Left colon (tissue), 2 donors: ENCODE measurements around the gene CCL14. TPM values are rescaled to one million over a fixed set of nuclear protein-coding genes. Genes with fewer than 3 reads are reported as not detected.
"Not testable (repeated sequence)": the region's sequence is repeated elsewhere in the genome, so short reads cannot be mapped to it uniquely, and the experiment has no call there.

Source experiments
- ATAC-seq: fragments of 200-7000 bp; cut with Tn5 transposase; one replicate; pipeline ENCODE4 v1.9.1; 2020; ENCODE audit warnings: mild to moderate bottlenecking, moderate library complexity
- DNase-seq, 2 donors: peaks; one replicate each; pipeline ENCODE4 v3.0.0-alpha.2; 2020
- intact Hi-C, 2 donors: fragments of 100-400 bp; cut with DNase I in 1 of 2; cut with micrococcal nuclease in 1 of 2; formaldehyde crosslinking; loops; one replicate each; pipeline versions ENCODE4 v1.11.2 to v1.14.0; 2022; cut with DNase I, micrococcal nuclease
- total RNA-seq, 2 donors: library from RNA; stranded (reverse); fragmentation: NEBNext Ultra II Directional; extraction: Animal tissue kit (Norgen Biotek cat#: 25700); gene quantifications; one replicate each; pipeline ENCODE4 v1.2.1, GENCODE V29; 2021
- donor health status: DM: no; HTN: no; CAD: no.
- donor health status: DM: yes; HTN: yes; CAD: no.

Gene CCL14
- total RNA-seq, 2 donors from 2014 or later, result 2.3 to 4.3 TPM

GRCh38 chr17:35998018-35998545 is 11.6 kb upstream of the CCL14 start:
- DNase-seq, result no peak
- ATAC-seq, result no peak
- intact Hi-C loops, result no loop called here

GRCh38 chr17:35995346-35995745 is 8.8 kb upstream of the CCL14 start:
- DNase-seq, ATAC-seq, intact Hi-C loops: not testable (repeated sequence)

- DNase-seq (no peak), ATAC-seq (peak; percentile 58)
- intact Hi-C loops, result no loop called here
Observed at GRCh38 chr17:35991075-35991474, 4.5 kb upstream of the CCL14 start.

GRCh38 chr17:35988164-35988563 is 1.6 kb upstream of the CCL14 start:
- ATAC-seq (peak; percentile 59), DNase-seq (no peak)

GRCh38 chr17:35984140-35984539 is 2.4 kb downstream of the CCL14 start:
- no peak for ATAC-seq
- DNase-seq, result no peak
- intact Hi-C loops, result no loop called here

More at GRCh38 chr17:35988164-35988563, 1.6 kb upstream of the CCL14 start:
- intact Hi-C loops, result no loop called here

- intact Hi-C loops, result no loop called here
- peak; percentile 8 for ATAC-seq
- DNase-seq, result no peak
Observed at GRCh38 chr17:35982409-35983191, 3.9 kb downstream of the CCL14 start.

GRCh38 chr17:35981908-35982330 is 4.6 kb downstream of the CCL14 start:
- peak; percentile 60 for ATAC-seq
- intact Hi-C loops, result no loop called here
- no peak for DNase-seq

- DNase-seq, result no peak
- ATAC-seq, result no peak
- intact Hi-C loops, result no loop called here
Observed at GRCh38 chr17:35981246-35981645, 5.3 kb downstream of the CCL14 start, which contains the start of gene CCL16. Gene CCL16, minus strand, starts transcription at chr17:35981497. Its CDS starts 77 bp downstream, at chr17:35981420.

- ATAC-seq (no peak), DNase-seq (no peak)
- intact Hi-C loops, result no loop called here
Observed at GRCh38 chr17:35978346-35978745, 8.2 kb downstream of the CCL14 start.

- intact Hi-C loops, result no loop called here
- DNase-seq, result no peak
- ATAC-seq, result no peak
Observed at GRCh38 chr17:35977509-35977908, 9.0 kb downstream of the CCL14 start.

GRCh38 chr17:35973333-35974260 is 12.9 kb downstream of the CCL14 start:
- intact Hi-C loops, result no loop called here
- ATAC-seq (peak; percentile 31), DNase-seq (no peak)

GRCh38 chr17:35972945-35973332 is 13.6 kb downstream of the CCL14 start:
- no peak for DNase-seq
- peak; percentile 33 for ATAC-seq
- intact Hi-C loops, result no loop called here

GRCh38 chr17:35972535-35972934 is 14.0 kb downstream of the CCL14 start:
- intact Hi-C loops, result no loop called here
- no peak for DNase-seq
- no peak for ATAC-seq

- intact Hi-C loops, result no loop called here
- no peak for ATAC-seq
- no peak for DNase-seq
Observed at GRCh38 chr17:35972066-35972465, 14.5 kb downstream of the CCL14 start.

GRCh38 chr17:35969558-35970380 is 16.8 kb downstream of the CCL14 start:
- DNase-seq (peak; percentile 57 to 85), ATAC-seq (peak; percentile 80)
- intact Hi-C loops, result loop anchor here (2.0 to 10.0 kb wide), 3 partner anchors 175 to 515 kb away; partner anchors contain the start of gene ZNHIT3 (in 1 of the 2)

GRCh38 chr17:35968520-35969054 is 17.9 kb downstream of the CCL14 start:
- ATAC-seq (no peak), DNase-seq (no peak)
- intact Hi-C loops, result loop anchor here (2.0 to 10.0 kb wide), 3 partner anchors 176 to 516 kb away; partner anchors contain the start of gene ZNHIT3 (in 1 of the 2)

- ATAC-seq (no peak), DNase-seq (no peak)
- intact Hi-C loops, result loop anchor here (10.0 kb wide), 2 partner anchors 180 to 520 kb away; partner anchors contain the start of gene ZNHIT3 (in 1 of the 2)
Observed at GRCh38 chr17:35965272-35965671, 21.3 kb downstream of the CCL14 start.

- intact Hi-C loops, result loop anchor here (10.0 kb wide), 2 partner anchors 181 to 521 kb away; partner anchors contain the start of gene ZNHIT3 (in 1 of the 2)
- ATAC-seq (no peak), DNase-seq (no peak)
Observed at GRCh38 chr17:35963663-35964062, 22.9 kb downstream of the CCL14 start.
